Fibroblast of skin of right quadriceps (primary cell): Measurements from ENCODE around the gene GABRG3.

Experiments used
- DNase-seq: peaks from one replicate; pipeline ENCODE4 v3.0.0-alpha.2; 2013

GABRG3 gene

GRCh38 chr15:27196691-27197090 lies 225.7 kb downstream of the GABRG3 start:
- DNase-seq: no peak

DNA sequence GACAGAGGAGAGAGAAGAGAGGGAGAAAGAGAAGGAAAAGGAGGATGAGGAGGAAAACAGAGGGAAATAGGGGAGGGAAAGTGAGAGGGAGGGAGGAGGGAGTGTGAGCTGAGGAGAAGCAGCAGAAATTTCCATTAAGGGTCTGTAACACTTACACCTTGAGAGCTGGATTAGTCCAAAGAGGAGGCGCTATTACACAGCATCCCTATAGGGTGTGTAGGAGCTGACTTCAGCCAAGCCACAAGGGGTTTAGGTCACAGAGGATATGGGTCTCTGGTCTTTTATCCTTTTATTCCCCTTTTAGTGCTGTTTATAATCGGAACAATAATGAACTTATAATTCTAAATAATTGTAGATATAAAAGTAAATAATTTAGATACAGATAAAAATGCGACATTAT lies 230.4 kb downstream of the GABRG3 start:
- no peak for DNase-seq

DNA sequence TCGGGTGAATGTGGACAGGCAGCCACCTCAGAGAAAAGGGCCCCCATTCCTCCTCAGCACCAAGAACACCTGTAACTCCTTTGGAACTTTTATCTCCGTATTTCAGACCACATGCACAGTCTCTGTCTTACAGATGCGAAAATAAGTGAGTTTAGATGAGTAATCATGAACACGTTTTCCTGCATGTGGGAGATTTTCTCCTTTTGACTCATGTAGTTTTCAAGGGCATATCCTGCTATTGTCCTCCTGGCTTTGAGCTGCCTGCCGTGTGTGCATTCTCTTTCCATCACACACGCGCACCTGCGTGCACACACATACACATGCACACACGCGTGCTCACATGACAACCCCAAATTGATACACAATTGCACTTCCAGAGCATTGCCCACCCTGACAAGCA lies 239.2 kb downstream of the GABRG3 start:
- peak; percentile 29 for DNase-seq

GRCh38 chr15:27214032-27214431 lies 243.1 kb downstream of the GABRG3 start:
- peak; percentile 12 for DNase-seq

DNA sequence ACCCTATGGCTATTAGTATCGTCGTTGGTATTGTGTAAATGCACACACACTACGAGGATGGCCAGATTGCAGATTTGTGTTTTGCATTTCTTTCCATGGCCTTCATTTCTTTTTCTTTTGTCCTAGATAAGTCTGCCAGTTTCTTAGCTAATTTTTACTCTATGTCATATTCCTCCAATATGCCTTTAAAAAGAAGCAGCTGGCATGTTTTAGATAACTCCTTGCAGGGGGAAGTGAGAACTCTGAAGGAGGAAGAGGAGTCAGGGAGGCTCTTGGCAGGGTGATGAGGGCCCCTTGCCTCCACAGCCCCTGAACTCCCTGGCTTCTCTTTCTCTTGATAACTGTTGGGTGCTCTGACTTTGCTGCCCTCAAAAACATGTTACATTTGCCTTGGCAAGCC lies 244.0 kb downstream of the GABRG3 start:
- no peak for DNase-seq

DNA sequence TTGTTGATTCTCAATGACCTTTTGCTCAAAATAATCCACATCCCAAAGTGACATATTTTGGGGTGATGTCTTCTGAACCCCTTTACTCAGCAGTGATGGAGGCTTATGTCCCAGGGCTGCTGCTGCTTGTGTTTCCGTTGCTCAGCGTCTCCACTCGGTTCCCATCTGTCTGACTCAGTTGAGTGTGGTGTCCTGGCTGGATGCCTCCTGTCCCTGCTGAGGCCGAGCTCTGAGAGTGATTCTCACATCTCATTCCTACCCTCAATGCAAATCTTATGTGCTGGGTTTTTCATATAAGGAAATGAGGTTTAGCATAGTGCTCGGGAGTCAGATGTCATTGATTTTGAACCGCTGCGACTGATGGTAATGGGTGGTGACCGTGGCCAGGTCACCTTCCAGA lies 247.4 kb downstream of the GABRG3 start:
- peak; percentile 34 for DNase-seq

DNA sequence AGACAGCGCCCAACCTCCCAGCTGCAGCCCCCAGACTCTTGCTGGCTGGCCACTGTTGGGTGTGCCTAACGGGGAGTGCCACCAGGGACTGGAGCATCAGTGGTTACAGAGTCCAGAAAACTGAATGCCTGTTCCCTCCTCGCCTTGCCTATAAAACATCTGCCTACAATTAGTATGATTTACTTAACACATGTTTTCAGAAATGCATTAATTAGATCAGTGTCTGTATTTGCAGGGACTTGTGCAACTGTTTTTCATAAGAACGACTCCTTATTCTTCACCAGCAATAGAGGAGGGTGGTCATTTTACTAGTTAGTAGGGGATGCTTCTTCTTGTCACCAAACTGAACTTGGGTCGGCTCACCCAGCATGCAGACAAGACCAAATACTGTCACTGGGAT lies 248.7 kb downstream of the GABRG3 start:
- DNase-seq: peak; percentile 43

- no peak for DNase-seq
Observed at GRCh38 chr15:27220199-27220598, 249.2 kb downstream of the GABRG3 start.

DNA sequence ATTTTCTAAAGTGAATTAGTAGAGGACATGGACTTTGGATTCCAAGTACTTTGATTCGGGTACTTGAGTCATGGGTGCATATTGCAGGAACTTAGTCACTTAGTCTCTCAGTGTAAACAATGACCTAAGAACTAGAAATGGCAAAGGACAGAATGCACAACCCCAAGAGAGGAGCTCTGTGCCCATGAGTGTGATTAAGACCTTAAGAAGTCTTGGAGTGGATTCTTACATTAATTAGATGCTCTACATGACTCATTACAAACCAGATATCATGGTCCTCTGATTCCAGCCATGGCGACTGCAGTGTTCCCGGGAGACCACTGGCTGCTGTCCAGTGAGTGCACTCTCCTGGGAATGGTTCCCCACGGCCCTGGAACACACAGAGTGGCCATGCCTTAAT lies 251.5 kb downstream of the GABRG3 start:
- DNase-seq: peak; percentile 92

GRCh38 chr15:27223179-27223578 lies 252.2 kb downstream of the GABRG3 start:
- no peak for DNase-seq

DNA sequence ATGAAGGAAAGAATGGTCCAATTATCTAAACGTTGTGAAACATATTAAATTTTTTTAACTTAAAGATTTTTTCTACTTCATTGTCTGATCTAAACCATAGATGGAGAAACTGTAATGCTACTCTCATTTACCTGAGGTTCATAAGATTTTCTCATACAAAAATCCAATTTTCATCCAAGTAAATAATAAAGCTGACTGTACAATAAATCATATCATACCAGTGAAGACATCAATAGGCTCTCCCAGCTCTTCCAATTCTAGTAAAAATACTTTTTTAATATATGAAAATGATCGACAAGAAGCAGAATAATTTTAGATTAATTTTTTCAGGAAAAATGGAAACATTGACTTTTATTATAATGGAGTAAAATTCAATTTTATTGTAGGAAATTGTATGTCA lies 260.8 kb downstream of the GABRG3 start:
- DNase-seq: no peak

GRCh38 chr15:27232876-27233275 lies 261.9 kb downstream of the GABRG3 start:
- DNase-seq: no peak

- no peak for DNase-seq
Observed at GRCh38 chr15:27234593-27234992, 263.6 kb downstream of the GABRG3 start.

DNA sequence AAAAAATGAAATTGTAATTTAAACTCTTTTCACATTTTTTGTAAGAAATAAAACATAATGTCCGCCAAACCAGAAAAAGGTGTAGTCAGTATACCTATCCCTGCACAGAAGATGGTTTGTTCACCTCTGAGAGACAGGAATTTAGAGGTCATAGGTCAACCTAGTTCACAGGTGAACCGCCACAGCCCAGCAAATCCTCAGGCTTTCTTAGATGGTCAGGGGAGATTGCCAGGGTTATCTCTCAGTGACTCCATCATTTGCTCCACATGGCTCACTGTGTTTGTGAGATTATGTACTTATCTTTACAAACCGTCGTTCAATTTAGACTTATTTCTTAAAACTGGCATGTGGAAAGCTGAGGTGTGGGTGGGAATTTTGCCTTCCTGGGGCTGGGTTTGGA lies 264.2 kb downstream of the GABRG3 start:
- no peak for DNase-seq

- peak; percentile 33 for DNase-seq
Observed at GRCh38 chr15:27235681-27236080, 264.7 kb downstream of the GABRG3 start.

- no peak for DNase-seq
Observed at GRCh38 chr15:27237319-27237939, 266.4 kb downstream of the GABRG3 start.

GRCh38 chr15:27238209-27238608 lies 267.2 kb downstream of the GABRG3 start:
- DNase-seq: no peak

GRCh38 chr15:27238707-27239423 lies 267.9 kb downstream of the GABRG3 start:
- no peak for DNase-seq

DNA sequence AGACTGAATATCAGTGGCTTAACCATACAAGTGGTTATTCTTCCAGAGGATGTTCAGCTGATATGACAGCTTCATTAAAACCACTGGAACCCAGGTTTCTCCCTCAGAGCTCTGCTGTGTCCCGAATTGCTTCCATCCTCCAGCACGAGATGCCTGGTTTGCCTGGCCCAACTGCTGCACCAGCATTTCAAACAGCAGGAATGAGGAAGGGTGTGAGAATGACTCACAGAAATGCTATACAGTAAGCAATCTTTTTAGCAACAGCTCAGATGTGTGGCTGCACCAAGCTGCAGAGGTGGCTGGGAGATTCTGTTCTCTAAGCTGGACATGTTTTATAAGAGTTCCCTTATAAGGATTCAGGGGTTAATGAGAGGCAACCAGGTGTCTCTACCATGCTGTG lies 271.0 kb downstream of the GABRG3 start:
- peak; percentile 65 for DNase-seq

- DNase-seq: no peak
Observed at GRCh38 chr15:27244047-27244446, 273.1 kb downstream of the GABRG3 start.

DNA sequence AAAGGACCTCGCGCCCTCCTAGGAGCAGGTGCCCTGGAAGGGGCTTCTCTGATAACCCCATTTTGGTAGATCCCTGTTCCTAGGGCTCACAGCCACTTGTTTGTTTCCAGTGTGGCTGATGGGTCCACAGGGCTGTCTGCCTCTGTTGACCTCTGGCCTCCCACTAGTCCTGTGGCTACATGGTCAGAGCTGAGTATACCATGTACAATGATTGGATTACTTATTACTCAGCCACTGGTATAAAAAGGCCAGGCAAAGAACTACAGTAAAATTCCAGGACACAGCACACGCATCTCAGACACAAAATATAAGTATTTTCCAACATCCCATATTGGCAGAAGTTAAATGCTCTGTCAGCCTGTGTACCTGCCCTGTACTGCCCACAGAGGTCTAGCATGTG lies 277.3 kb downstream of the GABRG3 start:
- DNase-seq: no peak

DNA sequence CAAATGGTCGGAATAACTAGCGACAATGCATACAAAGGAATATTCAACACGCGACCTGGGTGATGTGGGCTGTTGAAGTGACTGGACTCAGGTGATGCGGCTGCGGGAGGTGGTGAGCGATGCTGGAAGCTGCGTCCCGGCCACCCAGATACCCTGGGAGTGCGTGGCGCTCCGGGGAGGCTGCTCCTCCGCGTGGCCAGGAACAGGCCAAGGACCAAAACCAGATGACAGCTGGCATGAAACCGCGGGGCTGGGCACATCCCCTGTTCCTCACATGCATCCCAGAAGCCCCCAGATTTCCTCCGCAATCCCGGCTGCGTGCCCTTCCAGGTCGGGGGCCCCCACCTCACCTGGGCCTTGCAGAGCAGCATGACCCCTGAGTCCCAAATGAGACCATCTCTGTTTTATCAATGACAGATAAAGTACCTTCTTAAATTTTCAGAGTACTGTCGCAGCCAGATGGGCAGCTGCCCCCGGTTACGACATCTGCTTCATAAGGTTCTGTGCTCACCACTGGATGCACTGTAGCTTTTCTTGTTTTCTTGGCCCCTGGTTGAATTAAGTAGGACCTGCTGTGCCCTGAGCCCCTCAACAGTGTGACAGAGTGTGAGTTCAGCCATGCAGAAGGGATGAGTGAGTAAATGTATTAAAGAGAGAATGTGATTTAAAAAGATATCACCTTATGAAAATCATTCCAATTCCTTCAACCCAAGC lies 278.2 kb downstream of the GABRG3 start:
- no peak for DNase-seq

- DNase-seq: no peak
Observed at GRCh38 chr15:27249760-27250109, 278.8 kb downstream of the GABRG3 start.

GRCh38 chr15:27250223-27250622 lies 279.2 kb downstream of the GABRG3 start:
- DNase-seq: no peak
